RWPE1 (cell line): ENCODE measurements around the gene MTFP1.

Experiments
- CTCF ChIA-PET: fragments of 350-600 bp; sonication (Branson Sonifier 250); formaldehyde crosslinking; extraction: SDS; loops from one replicate; lab custom pipeline; 2021; lab: Yijun Ruan, JAX
- POLR2A ChIA-PET: fragments of 400-600 bp; formaldehyde crosslinking; extraction: SDS; loops from one replicate; lab custom pipeline; 2020; ENCODE audit warnings: antibody characterized with exemption; ENCODE audit not compliant: low non-redundant PET; lab: Yijun Ruan, JAX
- DNase-seq: peaks from one replicate; pipeline ENCODE4 v3.0.0; 2012; ENCODE audit warnings: low spot score
- H3K27ac ChIP-seq: fragments of 450-650 bp; 2 replicates; pipeline ENCODE4 v1.5.1; 2017
- CTCF ChIP-seq: fragments of 450-650 bp; conservative IDR thresholded peaks from 2 replicates; pipeline ENCODE4 v1.5.1; 2017; ENCODE audit warnings: low read depth, mild to moderate bottlenecking

The MTFP1 gene

GRCh38 chr22:30425616-30426387 lies at the start of gene MTFP1:
MTFP1 (plus strand) TSS chr22:30425768; CDS start chr22:30425880, 112 bp downstream.
- TF ChIP-seq CTCF = no peak
- H3K27ac ChIP-seq = peak within 1 kb of the TSS; percentile 99
- ChIA-PET POLR2A (no interaction called here), CTCF (interaction anchor here (1.1 kb wide), 1 partner anchor 60 kb away, joined by 4 read pairs; no protein-coding TSS in a partner anchor)
- DNase-seq = peak; percentile 48

- ChIA-PET CTCF (no interaction called here), POLR2A (no interaction called here)
- no peak overlapping the region for H3K27ac ChIP-seq
- DNase-seq = no peak
- no peak for TF ChIP-seq CTCF
Observed at GRCh38 chr22:30380011-30380410, 45.6 kb upstream of the MTFP1 start.

- CTCF ChIA-PET = no interaction called here
- no peak overlapping the region for H3K27ac ChIP-seq
- no peak for DNase-seq
- no peak for TF ChIP-seq CTCF
- POLR2A ChIA-PET = no interaction called here
Observed at GRCh38 chr22:30381264-30381663, 44.3 kb upstream of the MTFP1 start.

GRCh38 chr22:30382340-30382739 lies 43.2 kb upstream of the MTFP1 start:
- H3K27ac ChIP-seq = no peak overlapping the region
- TF ChIP-seq CTCF = no peak
- ChIA-PET CTCF (interaction anchor here (0.6 to 0.9 kb wide), 3 partner anchors 44 to 95 kb away, joined by 3 read pairs; no protein-coding TSS in a partner anchor), POLR2A (no interaction called here)
- DNase-seq = no peak

GRCh38 chr22:30383061-30383460 lies 42.5 kb upstream of the MTFP1 start:
- no peak for DNase-seq
- ChIA-PET POLR2A (no interaction called here), CTCF (interaction anchor here (0.6 to 0.9 kb wide), 3 partner anchors 44 to 95 kb away, joined by 3 read pairs; no protein-coding TSS in a partner anchor)
- no peak overlapping the region for H3K27ac ChIP-seq
- no peak for TF ChIP-seq CTCF

GRCh38 chr22:30385942-30386341 lies 39.6 kb upstream of the MTFP1 start:
- CTCF ChIA-PET = interaction anchor here (0.6 to 2.3 kb wide), 2 partner anchors 98 to 228 kb away, joined by 6 to 17 read pairs; no protein-coding TSS in a partner anchor
- H3K27ac ChIP-seq = peak overlapping the region; percentile 78
- no peak for TF ChIP-seq CTCF
- DNase-seq = no peak
- POLR2A ChIA-PET = no interaction called here
